Melanocyte of skin (primary cell): ENCODE results near the gene MAP2K4. TPM values are rescaled to one million over a fixed set of nuclear protein-coding genes. Genes with fewer than 3 reads are reported as not detected.

ENCODE experiments used
- small RNA-seq, 2 donors: library from RNA; depleted of rRNA; stranded (forward); fragments of <200 nt; gene quantifications; one replicate each; pipeline ENCODE3, GENCODE V24; 2012
- total RNA-seq, 2 donors: library from RNA; depleted of rRNA; stranded (reverse); fragments of >200 nt; gene quantifications; 2 replicates each; pipeline ENCODE4 v1.2.3, GENCODE V29; 2012

MAP2K4 gene
- 10 to 100 TPM; 26.5 to 26.6 TPM for total RNA-seq

DNA sequence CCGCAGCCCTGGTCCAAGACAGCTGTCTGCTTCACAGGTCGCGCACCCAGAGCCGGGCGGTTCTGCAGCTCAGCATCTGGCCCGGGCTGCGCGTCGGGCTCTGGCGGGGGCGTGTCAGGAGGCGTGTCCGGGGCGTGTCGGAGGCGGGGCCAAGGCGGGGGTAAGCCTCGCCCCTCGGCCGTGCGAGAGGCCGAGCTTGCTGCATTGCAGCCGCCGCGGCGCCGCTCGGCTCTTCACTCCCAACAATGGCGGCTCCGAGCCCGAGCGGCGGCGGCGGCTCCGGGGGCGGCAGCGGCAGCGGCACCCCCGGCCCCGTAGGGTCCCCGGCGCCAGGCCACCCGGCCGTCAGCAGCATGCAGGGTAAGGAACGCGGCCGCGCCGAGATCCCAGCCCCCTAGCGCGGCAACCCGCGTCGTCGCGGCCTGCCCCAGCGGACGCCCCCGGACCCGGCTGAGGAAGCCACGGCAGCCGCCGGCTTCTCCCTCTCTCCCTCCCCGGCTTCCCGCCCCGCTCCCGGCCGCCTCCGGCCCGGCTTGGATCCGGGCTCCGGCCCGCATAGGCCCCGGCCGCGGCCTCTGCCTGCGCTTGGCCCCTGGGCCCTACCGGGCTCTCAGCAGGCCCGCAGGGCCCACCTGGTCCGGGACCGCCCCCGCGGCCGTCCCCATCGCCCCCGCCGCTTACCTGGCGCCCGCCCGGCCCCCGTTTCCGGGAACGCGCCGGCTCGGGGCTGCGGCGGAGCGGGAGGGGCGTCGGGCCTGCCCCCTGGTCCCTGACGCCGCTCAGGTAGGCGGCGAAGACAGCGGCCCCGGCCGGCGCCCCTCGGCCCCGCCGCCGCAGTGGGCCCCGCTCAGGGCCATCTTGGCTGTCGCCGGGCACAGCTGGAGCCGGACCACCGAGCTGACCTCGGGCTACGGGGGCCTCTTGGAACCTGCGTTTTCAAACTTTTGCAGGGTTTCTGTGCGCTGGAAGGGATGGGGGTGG, at the start of gene MAP2K4:
TSS of gene MAP2K4 (plus strand) at position 236 of the 981 bp plus-strand sequence. CDS start at position 246, 10 bp downstream.

GRCh38 chr17:11997147-11997971, 23.3 kb upstream of the MAP2K4 start, which contains the start of gene ZNF18:
TSS of gene ZNF18 (minus strand) at chr17:11997475. CDS start at chr17:11992829, 4,646 bp downstream.

Small RNA genes lying within 50 kb of the gene (small RNA-seq; reads per million reads assigned to genes)
- gene MIR744: 415 to 582 reads per million in 2 donors
- gene RNU11-2P: 0 reads per million in 2 donors

Other genes with a start within 250 kb of the MAP2K4 start
- 1 to 10 TPM; 7.3 to 8.3 TPM for gene ZNF18, start 23.4 kb upstream of the MAP2K4 start, total RNA-seq